Measurements from ENCODE around the gene IL17D.
"Not testable (repeated sequence)": the region's sequence is repeated elsewhere in the genome, so short reads cannot be mapped to it uniquely, and the experiment has no call there.

The IL17D gene

GRCh38 chr13:20729633-20730585, 26.4 kb downstream of the IL17D start:
- Histone ChIP-seq H3K36me3 (ENCODE audit: control insufficient read depth in 5 of 5, insufficient read depth in 5 of 5, low read length in 5 of 5) (peaks cover 0 to 10% (median 4%) of the 10 kb centered on the region in 5 donors), H3K27ac (ENCODE audit: low read depth, low read length) (no peak overlapping the region), H3K27me3 (ENCODE audit: control insufficient read depth in 5 of 5, insufficient read depth in 4 of 5, low read length in 5 of 5) (no peaks in the 10 kb centered on the region), H3K4me1 (ENCODE audit: control insufficient read depth in 5 of 5, insufficient read depth in 5 of 5, low read length in 5 of 5) (peaks cover 0 to 18% (median 4%) of the 10 kb centered on the region in 5 donors), H3K4me3 (ENCODE audit: low read depth in 1 of 5, low read length in 5 of 5) (no peak overlapping the region), H3K9me3 (ENCODE audit: control insufficient read depth in 5 of 5, low read length in 5 of 5) (no peaks in the 10 kb centered on the region), H3K9ac (ENCODE audit: low read length in 5 of 5) (no peak overlapping the region)

- Histone ChIP-seq H3K27ac (ENCODE audit: low read depth, low read length) (no peak overlapping the region), H3K27me3 (ENCODE audit: control insufficient read depth in 5 of 5, insufficient read depth in 4 of 5, low read length in 5 of 5) (no peaks in the 10 kb centered on the region), H3K9ac (ENCODE audit: low read length in 5 of 5) (no peak overlapping the region), H3K4me1 (ENCODE audit: control insufficient read depth in 5 of 5, insufficient read depth in 5 of 5, low read length in 5 of 5) (no peaks in the 10 kb centered on the region), H3K36me3 (ENCODE audit: control insufficient read depth in 5 of 5, insufficient read depth in 5 of 5, low read length in 5 of 5) (peaks cover 0 to 5% (median 4%) of the 10 kb centered on the region in 5 donors), H3K4me3 (ENCODE audit: low read depth in 1 of 5, low read length in 5 of 5) (no peak overlapping the region), H3K9me3 (ENCODE audit: control insufficient read depth in 5 of 5, low read length in 5 of 5) (peaks cover 0 to 3% (median 0%) of the 10 kb centered on the region in 5 donors)
Measured at GRCh38 chr13:20738616-20739015, 35.1 kb downstream of the IL17D start.

- Histone ChIP-seq H3K27ac (ENCODE audit: low read depth, low read length) (no peak overlapping the region), H3K4me3 (ENCODE audit: low read depth in 1 of 5, low read length in 5 of 5) (no peak overlapping the region), H3K9me3 (ENCODE audit: control insufficient read depth in 5 of 5, low read length in 5 of 5) (peaks cover 0 to 3% (median 0%) of the 10 kb centered on the region in 5 donors), H3K27me3 (ENCODE audit: control insufficient read depth in 5 of 5, insufficient read depth in 4 of 5, low read length in 5 of 5) (no peaks in the 10 kb centered on the region), H3K36me3 (ENCODE audit: control insufficient read depth in 5 of 5, insufficient read depth in 5 of 5, low read length in 5 of 5) (peaks cover 0 to 5% (median 4%) of the 10 kb centered on the region in 5 donors), H3K4me1 (ENCODE audit: control insufficient read depth in 5 of 5, insufficient read depth in 5 of 5, low read length in 5 of 5) (no peaks in the 10 kb centered on the region), H3K9ac (ENCODE audit: low read length in 5 of 5) (no peak overlapping the region)
Measured at GRCh38 chr13:20740021-20740420, 36.5 kb downstream of the IL17D start.

GRCh38 chr13:20743830-20744404, 40.4 kb downstream of the IL17D start:
- not testable (repeated sequence) for H3K4me1 ChIP-seq (ENCODE audit: control insufficient read depth in 5 of 5, insufficient read depth in 5 of 5, low read length in 5 of 5); H3K27me3 ChIP-seq (ENCODE audit: control insufficient read depth in 5 of 5, insufficient read depth in 4 of 5, low read length in 5 of 5); H3K9me3 ChIP-seq (ENCODE audit: control insufficient read depth in 5 of 5, low read length in 5 of 5); H3K4me3 ChIP-seq (ENCODE audit: low read depth in 1 of 5, low read length in 5 of 5); H3K27ac ChIP-seq (ENCODE audit: low read depth, low read length); H3K36me3 ChIP-seq (ENCODE audit: control insufficient read depth in 5 of 5, insufficient read depth in 5 of 5, low read length in 5 of 5); H3K9ac ChIP-seq (ENCODE audit: low read length in 5 of 5)

GRCh38 chr13:20749377-20749776, 45.9 kb downstream of the IL17D start:
- Histone ChIP-seq H3K9me3 (ENCODE audit: control insufficient read depth in 5 of 5, low read length in 5 of 5) (peaks cover 0 to 15% (median 9%) of the 10 kb centered on the region in 5 donors), H3K4me1 (ENCODE audit: control insufficient read depth in 5 of 5, insufficient read depth in 5 of 5, low read length in 5 of 5) (no peaks in the 10 kb centered on the region), H3K27ac (ENCODE audit: low read depth, low read length) (no peak overlapping the region), H3K4me3 (ENCODE audit: low read depth in 1 of 5, low read length in 5 of 5) (no peak overlapping the region), H3K9ac (ENCODE audit: low read length in 5 of 5) (no peak overlapping the region), H3K27me3 (ENCODE audit: control insufficient read depth in 5 of 5, insufficient read depth in 4 of 5, low read length in 5 of 5) (no peaks in the 10 kb centered on the region), H3K36me3 (ENCODE audit: control insufficient read depth in 5 of 5, insufficient read depth in 5 of 5, low read length in 5 of 5) (peaks cover 0 to 2% (median 0%) of the 10 kb centered on the region in 5 donors)

GRCh38 chr13:20754009-20754408, 50.5 kb downstream of the IL17D start:
- Histone ChIP-seq H3K9me3 (ENCODE audit: control insufficient read depth in 5 of 5, low read length in 5 of 5) (peaks cover 0 to 12% (median 9%) of the 10 kb centered on the region in 5 donors), H3K36me3 (ENCODE audit: control insufficient read depth in 5 of 5, insufficient read depth in 5 of 5, low read length in 5 of 5) (peaks cover 0 to 16% (median 11%) of the 10 kb centered on the region in 5 donors), H3K4me1 (ENCODE audit: control insufficient read depth in 5 of 5, insufficient read depth in 5 of 5, low read length in 5 of 5) (no peaks in the 10 kb centered on the region)

GRCh38 chr13:20760872-20761271, 57.4 kb downstream of the IL17D start:
- Histone ChIP-seq H3K27ac (ENCODE audit: low read depth, low read length) (no peak overlapping the region), H3K4me1 (ENCODE audit: control insufficient read depth in 5 of 5, insufficient read depth in 5 of 5, low read length in 5 of 5) (no peaks in the 10 kb centered on the region), H3K4me3 (ENCODE audit: low read depth in 1 of 5, low read length in 5 of 5) (no peak overlapping the region), H3K27me3 (ENCODE audit: control insufficient read depth in 5 of 5, insufficient read depth in 4 of 5, low read length in 5 of 5) (no peaks in the 10 kb centered on the region), H3K9me3 (ENCODE audit: control insufficient read depth in 5 of 5, low read length in 5 of 5) (peaks cover 0 to 3% (median 0%) of the 10 kb centered on the region in 5 donors), H3K9ac (ENCODE audit: low read length in 5 of 5) (no peak overlapping the region), H3K36me3 (ENCODE audit: control insufficient read depth in 5 of 5, insufficient read depth in 5 of 5, low read length in 5 of 5) (peaks cover 0 to 11% (median 6%) of the 10 kb centered on the region in 5 donors)

More at GRCh38 chr13:20754009-20754408, 50.5 kb downstream of the IL17D start:
- Histone ChIP-seq H3K4me3 (ENCODE audit: low read depth in 1 of 5, low read length in 5 of 5) (no peak overlapping the region), H3K27me3 (ENCODE audit: control insufficient read depth in 5 of 5, insufficient read depth in 4 of 5, low read length in 5 of 5) (no peaks in the 10 kb centered on the region), H3K9ac (ENCODE audit: low read length in 5 of 5) (no peak overlapping the region), H3K27ac (ENCODE audit: low read depth, low read length) (no peak overlapping the region)

- peaks cover 0 to 19% (median 13%) of the 10 kb centered on the region in 5 donors for H3K9me3 ChIP-seq (ENCODE audit: control insufficient read depth in 5 of 5, low read length in 5 of 5)
- no peak overlapping the region for H3K9ac ChIP-seq (ENCODE audit: low read length in 5 of 5)
Measured at GRCh38 chr13:20767309-20767943, 63.9 kb downstream of the IL17D start.

GRCh38 chr13:20769091-20769490, 65.6 kb downstream of the IL17D start:
- H3K9me3 ChIP-seq (ENCODE audit: control insufficient read depth in 5 of 5, low read length in 5 of 5) = peaks cover 0 to 19% (median 13%) of the 10 kb centered on the region in 5 donors
- H3K4me1 ChIP-seq (ENCODE audit: control insufficient read depth in 5 of 5, insufficient read depth in 5 of 5, low read length in 5 of 5) = peaks cover 0 to 18% (median 12%) of the 10 kb centered on the region in 5 donors
- H3K27ac ChIP-seq (ENCODE audit: low read depth, low read length) = no peak overlapping the region
- H3K36me3 ChIP-seq (ENCODE audit: control insufficient read depth in 5 of 5, insufficient read depth in 5 of 5, low read length in 5 of 5) = peaks cover 0 to 6% (median 3%) of the 10 kb centered on the region in 5 donors
- H3K4me3 ChIP-seq (ENCODE audit: low read depth in 1 of 5, low read length in 5 of 5) = no peak overlapping the region
- no peaks in the 10 kb centered on the region for H3K27me3 ChIP-seq (ENCODE audit: control insufficient read depth in 5 of 5, insufficient read depth in 4 of 5, low read length in 5 of 5)
- H3K9ac ChIP-seq (ENCODE audit: low read length in 5 of 5) = no peak overlapping the region

More at GRCh38 chr13:20767309-20767943, 63.9 kb downstream of the IL17D start:
- Histone ChIP-seq H3K36me3 (ENCODE audit: control insufficient read depth in 5 of 5, insufficient read depth in 5 of 5, low read length in 5 of 5) (peaks cover 0 to 6% (median 3%) of the 10 kb centered on the region in 5 donors), H3K4me1 (ENCODE audit: control insufficient read depth in 5 of 5, insufficient read depth in 5 of 5, low read length in 5 of 5) (peaks cover 0 to 4% (median 3%) of the 10 kb centered on the region in 5 donors), H3K4me3 (ENCODE audit: low read depth in 1 of 5, low read length in 5 of 5) (no peak overlapping the region), H3K27ac (ENCODE audit: low read depth, low read length) (no peak overlapping the region), H3K27me3 (ENCODE audit: control insufficient read depth in 5 of 5, insufficient read depth in 4 of 5, low read length in 5 of 5) (no peaks in the 10 kb centered on the region)

Data from subcutaneous abdominal adipose tissue (tissue), 5 donors.